ENCODE data around the gene NCOA7. TPM values are rescaled to one million over a fixed set of nuclear protein-coding genes. Genes with fewer than 3 reads are reported as not detected.

NCOA7 gene
- total RNA-seq, 4 donors from 2014 or later, result 16.7 to 28.3 (median 21.2) TPM

DNA sequence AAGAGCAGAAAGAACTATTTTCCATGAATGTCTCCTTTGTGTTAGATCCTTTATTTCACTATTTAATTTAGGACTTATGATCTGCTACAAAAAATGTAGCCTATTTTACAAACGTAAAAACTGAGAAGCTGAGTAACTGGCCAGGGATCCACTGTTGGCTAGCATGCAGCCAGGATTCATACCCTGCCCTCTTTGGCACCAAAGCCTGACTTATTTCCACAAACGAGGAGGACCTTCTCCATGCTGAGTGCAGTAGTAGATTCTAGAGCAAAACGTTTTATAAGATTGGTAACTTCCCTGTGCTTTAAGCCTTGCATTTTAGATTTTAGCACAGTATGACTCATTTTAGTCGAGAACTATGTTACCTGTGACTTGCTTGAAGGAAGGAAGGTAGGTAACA lies 74.3 kb downstream of the NCOA7 start:
- Histone ChIP-seq H3K4me1 (peaks cover 0 to 8% (median 7%) of the 10 kb centered on the region in 4 donors), H3K27me3 (no peaks in the 10 kb centered on the region), H3K27ac (no peak overlapping the region), H3K4me3 (no peak overlapping the region), H3K9me3 (no peaks in the 10 kb centered on the region), H3K36me3 (no peaks in the 10 kb centered on the region)
- in situ Hi-C loops (cut with MboI; ENCODE audit: low pct_ligation_motif_present in 1 of 4, low pct_unique_long_range_greater_than_20kb in 1 of 4, low sequenced_read_pairs in 3 of 4), result no loop called here
- no peak for DNase-seq
- intact Hi-C loops (cut with DNase I; ENCODE audit: low total_unique reads), result no loop called here
- no peak for TF ChIP-seq EP300 (IDR thresholded peaks at IDR 0.05; ENCODE audit: low read depth)
- TF ChIP-seq POLR2AphosphoS5 (IDR thresholded peaks at IDR 0.05), result no peak
- TF ChIP-seq POLR2A (IDR thresholded peaks at IDR 0.05), result no peak
- no peak for TF ChIP-seq CTCF (IDR thresholded peaks at IDR 0.05)
- WGBS, 2 donors (ENCODE audit: low coverage in 1 of 2), result 78% methylated on average over 4 of the region's 4 CpGs; no CpG with 5 or more reads in 1 of the 2 donors

DNA sequence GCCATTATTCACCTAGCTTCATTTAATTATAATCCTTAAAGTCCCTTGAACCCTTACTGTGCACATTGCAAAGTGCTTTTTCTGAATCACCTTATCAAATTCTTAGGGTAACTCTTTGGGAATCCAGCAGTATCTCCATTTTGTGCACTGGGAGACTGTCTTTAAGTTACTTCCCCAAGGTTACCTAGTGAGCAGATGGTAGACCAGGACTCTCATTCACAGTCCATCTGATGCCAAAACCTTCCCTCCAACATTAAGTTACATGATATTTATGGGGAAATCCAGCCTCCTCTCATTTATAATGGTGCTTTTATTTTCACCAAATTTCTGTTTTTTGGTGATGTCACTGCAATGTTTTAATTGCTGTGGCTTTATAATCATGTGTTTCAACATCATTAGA lies 75.7 kb downstream of the NCOA7 start:
- H3K36me3 ChIP-seq, result no peaks in the 10 kb centered on the region
- TF ChIP-seq POLR2A (IDR thresholded peaks at IDR 0.05), result no peak
- no peak for TF ChIP-seq EP300 (IDR thresholded peaks at IDR 0.05; ENCODE audit: low read depth)
- TF ChIP-seq POLR2AphosphoS5 (IDR thresholded peaks at IDR 0.05), result no peak
- TF ChIP-seq CTCF (IDR thresholded peaks at IDR 0.05), result no peak
- H3K4me3 ChIP-seq, result no peak overlapping the region
- DNase-seq, result no peak
- peaks cover 0 to 9% (median 8%) of the 10 kb centered on the region in 4 donors for H3K4me1 ChIP-seq
- H3K27ac ChIP-seq, result no peak overlapping the region
- intact Hi-C loops (cut with DNase I; ENCODE audit: low total_unique reads), result no loop called here
- no peaks in the 10 kb centered on the region for H3K9me3 ChIP-seq
- H3K27me3 ChIP-seq, result no peaks in the 10 kb centered on the region
- in situ Hi-C loops (cut with MboI; ENCODE audit: low pct_ligation_motif_present in 1 of 4, low pct_unique_long_range_greater_than_20kb in 1 of 4, low sequenced_read_pairs in 3 of 4), result no loop called here

DNA sequence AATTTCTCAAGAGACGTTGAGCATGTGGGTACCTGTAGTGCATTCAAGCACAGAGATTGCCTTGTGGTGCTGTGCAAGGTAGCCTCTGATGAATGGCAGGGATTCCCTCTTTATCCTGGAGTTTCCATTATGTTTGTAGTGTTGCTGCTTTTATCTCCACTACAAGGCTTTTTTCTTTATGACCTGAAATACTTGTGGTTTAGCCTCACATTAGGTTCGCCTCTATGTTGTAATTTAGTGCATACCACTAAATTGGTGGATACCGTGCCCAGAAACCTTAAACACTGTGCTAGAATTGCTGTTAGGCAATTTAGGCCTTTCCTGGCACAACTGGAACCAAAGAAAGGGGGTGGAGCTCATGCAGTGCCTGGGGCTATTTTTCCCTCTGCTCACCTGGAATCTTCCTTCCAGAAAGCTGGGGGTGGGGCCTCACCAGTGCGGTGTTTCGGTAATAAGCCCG lies 76.8 kb downstream of the NCOA7 start:
- in situ Hi-C loops (cut with MboI; ENCODE audit: low pct_ligation_motif_present in 1 of 4, low pct_unique_long_range_greater_than_20kb in 1 of 4, low sequenced_read_pairs in 3 of 4) (no loop called here), intact Hi-C loops (cut with DNase I; ENCODE audit: low total_unique reads) (no loop called here)
- H3K36me3 ChIP-seq, result no peaks in the 10 kb centered on the region
- TF ChIP-seq EP300 (IDR thresholded peaks at IDR 0.05; ENCODE audit: low read depth) (no peak), CTCF (IDR thresholded peaks at IDR 0.05) (no peak), POLR2A (IDR thresholded peaks at IDR 0.05) (no peak), POLR2AphosphoS5 (IDR thresholded peaks at IDR 0.05) (no peak)
- H3K27ac ChIP-seq, result no peak overlapping the region
- WGBS, 2 donors (ENCODE audit: low coverage in 1 of 2), result 50 to 53% methylated on average over 4 to 6 of the region's 6 CpGs
- DNase-seq, result peak; percentile 54
- no peaks in the 10 kb centered on the region for H3K9me3 ChIP-seq
- no peaks in the 10 kb centered on the region for H3K27me3 ChIP-seq
- H3K4me3 ChIP-seq, result no peak overlapping the region
- H3K4me1 ChIP-seq, result peaks cover 0 to 15% (median 8%) of the 10 kb centered on the region in 4 donors

DNA sequence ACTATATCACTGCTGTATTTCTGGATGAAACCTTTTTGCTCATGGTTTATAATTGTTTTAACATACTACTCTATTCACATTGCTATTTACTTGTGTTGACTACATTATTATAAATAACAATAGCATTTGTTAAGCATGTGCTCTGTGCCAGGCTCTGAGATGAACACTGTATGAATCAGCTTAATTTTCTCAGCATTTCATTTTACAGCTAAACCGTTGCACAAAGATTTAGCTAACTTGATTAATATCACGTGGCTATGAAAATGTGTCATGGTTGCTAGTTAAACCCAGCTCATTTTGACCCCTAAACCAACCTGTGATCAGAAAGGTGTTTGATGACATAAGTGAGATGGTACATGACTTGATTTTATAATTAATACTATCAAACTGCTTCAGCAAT lies 77.5 kb downstream of the NCOA7 start:
- H3K27ac ChIP-seq, result peak overlapping the region in 1 of 4 donors; percentile 33
- no peak for DNase-seq
- no peaks in the 10 kb centered on the region for H3K27me3 ChIP-seq
- WGBS, 2 donors (ENCODE audit: low coverage in 1 of 2), result 78 to 89% methylated on average over 2 of the region's 2 CpGs
- intact Hi-C loops (cut with DNase I; ENCODE audit: low total_unique reads) (no loop called here), in situ Hi-C loops (cut with MboI; ENCODE audit: low pct_ligation_motif_present in 1 of 4, low pct_unique_long_range_greater_than_20kb in 1 of 4, low sequenced_read_pairs in 3 of 4) (no loop called here)
- peaks cover 0 to 16% (median 8%) of the 10 kb centered on the region in 4 donors for H3K4me1 ChIP-seq
- no peak overlapping the region for H3K4me3 ChIP-seq
- TF ChIP-seq POLR2AphosphoS5 (IDR thresholded peaks at IDR 0.05), result no peak
- no peak for TF ChIP-seq EP300 (IDR thresholded peaks at IDR 0.05; ENCODE audit: low read depth)
- no peak for TF ChIP-seq POLR2A (IDR thresholded peaks at IDR 0.05)
- TF ChIP-seq CTCF (IDR thresholded peaks at IDR 0.05), result no peak
- no peaks in the 10 kb centered on the region for H3K9me3 ChIP-seq
- H3K36me3 ChIP-seq, result no peaks in the 10 kb centered on the region
